NCI-H2107 (cell line): ENCODE measurements around the gene P2RY10.
"Not testable (repeated sequence)": the region's sequence is repeated elsewhere in the genome, so short reads cannot be mapped to it uniquely, and the experiment has no call there.

Source experiments
- DNase-seq: peaks from one replicate; lab custom pipeline; 2025; lab: John Stamatoyannopoulos, UW

The P2RY10 gene

DNA sequence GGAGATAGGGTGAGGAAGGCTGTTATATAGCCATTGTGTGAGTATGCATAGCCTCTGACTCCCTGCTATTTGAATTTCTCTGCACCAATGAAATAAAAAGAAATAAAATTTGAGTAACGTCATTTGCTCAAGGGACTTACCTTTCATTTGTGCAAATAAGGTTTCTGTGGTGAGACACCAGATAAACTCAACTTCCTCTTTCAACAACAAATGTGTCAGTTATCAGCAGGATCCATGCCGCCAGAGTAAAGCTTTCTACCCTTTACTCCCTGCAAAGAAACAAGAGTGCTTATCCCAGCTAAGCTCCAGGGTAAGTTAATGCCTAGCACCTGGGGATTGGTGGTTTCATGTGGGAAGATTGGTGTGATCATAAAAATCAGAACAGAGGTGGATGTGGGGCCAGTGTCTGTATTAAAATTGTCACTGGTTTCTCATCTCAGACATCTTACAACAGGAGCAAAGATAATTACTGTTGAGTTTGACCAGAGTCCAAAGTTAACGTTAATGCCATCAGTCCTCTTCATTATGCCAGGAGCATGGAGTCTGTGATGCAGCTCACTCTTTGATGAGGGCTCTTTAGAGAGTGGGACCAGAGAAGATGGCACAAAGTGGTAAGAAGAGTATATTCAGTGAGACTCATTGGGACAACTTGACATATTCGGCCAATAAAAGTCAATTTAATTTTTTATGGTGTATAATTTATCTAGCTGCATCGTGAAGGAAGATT, at the start of gene P2RY10:
P2RY10 (plus strand) TSS at position 206 of the 727 bp plus-strand sequence. CDS start 15,130 bp downstream, outside the sequence.
- no peak for DNase-seq

DNA sequence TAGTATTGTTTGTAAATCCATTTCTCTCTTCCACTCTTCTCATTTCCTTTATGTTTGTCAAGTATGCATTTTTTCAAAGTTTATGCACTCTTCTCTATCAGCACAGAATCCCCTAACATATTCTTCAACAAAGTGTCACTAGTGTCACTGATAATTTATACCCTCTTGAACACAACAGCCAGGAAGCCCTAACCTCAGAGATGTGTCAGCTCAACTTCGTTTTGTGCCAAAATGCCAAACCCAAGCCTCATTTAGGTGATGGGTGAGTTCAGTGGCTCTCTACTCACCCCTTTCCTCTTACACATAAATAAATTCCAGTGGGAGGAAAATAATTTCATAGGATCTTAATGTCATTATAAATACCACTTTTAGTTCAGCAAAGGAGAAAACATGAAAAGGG, 22.4 kb upstream of the P2RY10 start:
- no peak for DNase-seq

DNA sequence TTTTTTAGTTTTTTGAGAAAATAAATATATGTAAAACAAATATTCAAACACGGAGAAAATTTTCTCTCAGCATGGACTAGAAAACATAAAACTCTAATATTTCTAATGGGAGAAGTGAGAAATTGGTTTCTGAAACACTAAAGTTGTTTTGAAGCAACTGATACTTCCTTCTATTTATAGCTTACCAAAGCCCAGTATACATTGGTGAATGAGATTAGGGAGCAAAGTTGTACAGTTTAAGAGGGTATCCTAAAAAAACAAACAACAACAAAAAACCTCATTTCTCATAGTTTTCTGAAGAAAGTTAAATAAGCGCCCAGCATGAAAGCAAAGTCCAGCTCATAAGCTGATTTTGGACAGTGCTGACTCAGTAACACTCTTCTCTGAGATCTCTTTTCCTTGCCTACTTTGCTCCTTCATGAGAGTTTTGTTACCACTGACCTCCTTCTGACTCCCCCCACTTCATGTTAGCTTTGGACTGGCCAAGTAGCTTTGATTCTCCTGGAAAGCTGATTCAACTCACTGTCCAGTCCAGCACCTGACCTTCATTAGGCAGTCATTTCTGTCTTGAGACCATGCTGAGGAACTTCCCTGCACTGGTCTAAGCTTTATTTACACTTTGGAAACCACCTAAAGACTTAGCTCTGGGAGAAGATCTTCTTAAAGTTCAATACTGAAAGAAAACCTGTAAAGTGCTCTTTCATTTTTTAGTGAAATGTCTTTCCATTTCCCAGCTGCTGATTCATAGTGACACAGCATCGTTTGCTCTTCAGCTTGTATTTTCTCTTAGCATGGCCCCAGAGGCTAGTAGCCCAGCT, 21.8 kb upstream of the P2RY10 start:
- no peak for DNase-seq

DNA sequence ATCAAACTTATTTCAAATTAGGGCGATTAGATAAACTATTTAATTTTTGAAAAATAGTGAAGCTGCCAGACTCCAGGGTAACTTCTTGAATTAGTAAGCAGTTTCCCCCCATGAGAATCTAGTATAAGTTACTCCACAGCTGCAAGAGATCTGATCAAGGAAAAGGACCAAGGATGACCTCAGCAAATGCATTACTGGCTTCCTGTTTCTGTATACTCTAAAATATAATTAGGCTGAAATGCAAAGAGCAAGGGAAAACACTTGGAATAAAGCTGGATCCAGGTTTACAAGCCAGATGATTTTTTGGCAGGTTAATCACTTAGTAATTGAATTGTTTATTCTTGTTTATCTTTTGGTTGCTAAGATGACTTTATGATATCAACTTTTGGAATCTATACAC, 13.4 kb upstream of the P2RY10 start:
- DNase-seq: no peak

DNA sequence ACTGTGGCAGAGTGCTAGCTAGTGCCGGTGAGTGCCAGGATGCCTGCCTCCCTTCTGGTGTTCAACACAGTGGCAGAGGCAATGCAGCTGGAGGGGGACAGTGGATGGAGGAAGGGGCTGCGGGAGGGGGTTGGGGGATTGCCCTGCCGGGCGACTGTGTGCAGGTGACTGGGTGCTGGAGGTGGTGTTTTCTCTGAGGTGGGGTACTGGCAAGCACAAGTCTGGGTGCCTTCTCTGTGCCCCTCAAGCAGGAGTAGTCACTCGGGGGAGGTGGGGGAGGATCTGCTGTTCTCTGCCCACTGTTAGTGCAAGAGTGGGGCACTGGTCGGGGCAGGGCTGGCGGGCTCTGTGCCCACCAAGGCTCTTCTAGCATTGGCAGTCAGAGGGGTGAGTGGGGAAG, 10.3 kb upstream of the P2RY10 start:
- no peak for DNase-seq

DNA sequence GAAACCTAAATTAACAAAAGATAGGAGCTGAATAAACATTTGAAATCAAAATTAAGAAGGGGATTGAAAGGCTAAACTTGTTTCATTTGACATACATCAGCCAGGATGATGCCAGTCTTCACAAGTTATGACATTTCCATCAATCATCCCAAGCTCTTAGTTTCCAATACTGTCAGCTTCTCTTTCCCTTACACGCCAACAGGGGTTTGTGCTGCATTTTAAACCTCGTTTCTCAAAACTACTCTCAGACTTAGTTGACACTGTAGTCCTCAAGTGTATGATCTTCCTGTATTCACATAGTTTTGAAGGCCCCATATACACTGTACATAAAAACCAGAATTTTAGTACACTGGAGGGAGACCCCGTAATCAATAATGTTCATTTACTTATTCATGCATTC, 840 bp upstream of the P2RY10 start:
- DNase-seq: no peak

DNA sequence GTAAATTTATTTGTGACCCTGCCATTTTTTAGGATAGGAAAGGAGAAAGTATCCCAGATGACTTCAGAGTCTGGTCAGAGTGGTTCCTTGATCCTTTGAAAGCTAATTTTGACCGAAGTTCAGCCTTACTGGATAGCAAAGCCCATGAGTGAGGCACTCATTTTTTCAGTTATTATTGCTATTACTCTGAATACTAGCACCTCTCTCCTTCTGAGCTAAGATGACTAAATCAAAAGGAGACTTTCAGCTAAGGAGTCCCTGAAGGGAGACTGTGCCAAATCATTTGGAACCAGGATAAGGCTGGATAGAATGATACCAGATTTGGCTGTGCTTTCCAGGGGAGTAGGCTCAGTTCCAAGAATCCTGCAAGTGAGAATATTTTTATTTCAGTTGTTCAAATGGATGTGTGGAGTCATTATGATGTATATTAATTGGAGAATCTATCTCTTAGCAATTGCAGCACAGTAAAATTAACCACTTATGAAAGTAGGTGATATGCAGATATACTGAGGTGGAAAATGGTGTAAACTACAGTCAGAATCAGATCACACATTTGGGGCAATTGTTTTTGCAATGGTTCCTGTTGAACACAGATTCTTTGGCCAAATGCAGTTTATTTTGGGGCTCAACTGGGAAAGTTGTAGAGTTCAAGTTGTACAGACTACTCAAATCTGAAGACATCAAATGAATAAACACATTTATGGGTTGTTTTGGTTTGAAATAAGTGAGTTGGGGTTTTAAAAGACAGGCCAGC, 1.2 kb downstream of the P2RY10 start:
- DNase-seq: no peak

GRCh38 chrX:78950009-78950835, 5.0 kb downstream of the P2RY10 start:
- DNase-seq: no peak

DNA sequence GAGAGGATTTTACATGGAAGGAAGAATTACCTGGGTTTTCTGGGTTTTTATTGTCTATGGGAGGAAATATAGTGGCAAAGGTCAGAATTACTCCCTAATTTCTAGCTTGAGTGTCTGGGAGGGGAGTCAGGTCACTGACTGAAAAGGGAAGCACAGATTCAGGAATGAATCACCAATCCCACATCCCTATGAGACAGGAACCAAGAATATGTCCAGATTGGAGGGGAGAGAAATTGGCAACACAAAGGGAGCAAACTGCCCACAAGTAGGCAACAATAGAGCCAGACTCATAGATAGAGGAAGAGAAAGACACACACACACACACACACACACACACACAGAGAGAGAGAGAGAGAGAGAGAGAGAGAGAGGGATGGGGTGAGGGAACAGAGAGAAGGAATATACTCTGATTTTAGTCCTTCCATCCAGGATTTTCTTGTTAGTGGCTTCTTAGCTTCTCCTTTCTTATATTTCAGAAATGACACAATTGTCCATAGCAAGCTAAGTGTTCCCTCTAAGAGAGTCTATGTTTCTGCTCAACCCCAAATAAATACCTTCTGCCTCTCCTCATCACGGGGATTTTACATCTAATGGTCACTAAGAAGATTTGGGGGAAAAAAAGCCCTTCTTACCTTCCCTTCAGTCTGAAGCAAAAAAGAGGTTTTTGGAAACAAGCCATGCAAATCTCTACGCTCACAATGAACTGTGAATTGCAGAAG, 12.0 kb downstream of the P2RY10 start:
- no peak for DNase-seq

GRCh38 chrX:78957768-78958130, 12.6 kb downstream of the P2RY10 start:
- DNase-seq: no peak

GRCh38 chrX:78958419-78959116, 13.4 kb downstream of the P2RY10 start:
- no peak for DNase-seq

DNA sequence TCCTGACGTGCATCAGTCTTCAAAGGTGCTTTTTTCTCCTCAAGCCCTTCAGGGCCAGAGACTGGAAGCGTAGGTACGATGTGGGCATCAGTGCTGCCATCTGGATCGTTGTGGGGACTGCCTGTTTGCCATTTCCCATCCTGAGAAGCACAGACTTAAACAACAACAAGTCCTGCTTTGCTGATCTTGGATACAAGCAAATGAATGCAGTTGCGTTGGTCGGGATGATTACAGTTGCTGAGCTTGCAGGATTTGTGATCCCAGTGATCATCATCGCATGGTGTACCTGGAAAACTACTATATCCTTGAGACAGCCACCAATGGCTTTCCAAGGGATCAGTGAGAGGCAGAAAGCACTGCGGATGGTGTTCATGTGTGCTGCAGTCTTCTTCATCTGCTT, 15.7 kb downstream of the P2RY10 start:
- DNase-seq: no peak

- DNase-seq: no peak
These were observed 19.4 kb downstream of the P2RY10 start for GRCh38 chrX:78964598-78964997.

- no peak for DNase-seq
These were observed 34.7 kb downstream of the P2RY10 start for GRCh38 chrX:78979789-78980464.

DNA sequence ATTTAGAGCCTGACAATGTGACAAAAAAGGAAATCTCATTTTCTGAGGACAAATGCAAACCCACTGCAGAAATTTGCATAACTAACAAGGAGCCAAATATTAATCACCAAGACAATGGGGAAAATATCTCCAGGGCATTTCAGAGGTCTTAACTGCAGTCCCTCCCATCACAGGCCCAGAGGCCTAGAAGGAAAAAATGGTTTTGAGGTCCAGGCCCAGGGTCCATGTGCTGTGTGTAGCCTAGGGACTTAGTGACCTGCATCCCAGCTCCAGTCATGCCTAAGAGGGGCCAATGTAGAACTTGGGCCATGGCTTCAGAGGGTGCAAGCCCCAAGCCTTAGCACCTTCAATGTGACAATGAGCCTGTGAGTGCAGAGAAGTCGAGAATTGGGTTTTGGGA, 44.2 kb downstream of the P2RY10 start:
- DNase-seq: no peak

GRCh38 chrX:78997870-78998558, 52.8 kb downstream of the P2RY10 start:
- DNase-seq: no peak

DNA sequence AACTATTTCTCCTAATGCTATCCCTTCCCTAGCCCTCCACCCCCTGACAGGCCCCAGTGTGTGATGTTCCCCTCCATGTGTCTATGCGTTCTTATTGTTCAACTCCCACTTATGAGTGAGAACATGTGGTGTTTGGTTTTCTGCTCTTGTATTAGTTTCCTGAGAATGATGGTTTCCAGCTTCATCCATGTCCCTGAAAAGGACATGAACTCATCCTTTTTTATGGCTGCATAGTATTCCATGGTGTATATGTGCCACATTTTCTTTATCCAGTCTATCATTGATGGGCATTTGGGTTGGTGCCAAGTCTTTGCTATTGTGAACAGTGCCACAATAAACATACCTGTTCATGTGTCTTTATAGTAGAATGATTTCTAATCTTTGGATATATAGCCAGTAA, 62.3 kb downstream of the P2RY10 start:
- not testable (repeated sequence) for DNase-seq
